Measurements from ENCODE around the gene CELSR1.

DNA sequence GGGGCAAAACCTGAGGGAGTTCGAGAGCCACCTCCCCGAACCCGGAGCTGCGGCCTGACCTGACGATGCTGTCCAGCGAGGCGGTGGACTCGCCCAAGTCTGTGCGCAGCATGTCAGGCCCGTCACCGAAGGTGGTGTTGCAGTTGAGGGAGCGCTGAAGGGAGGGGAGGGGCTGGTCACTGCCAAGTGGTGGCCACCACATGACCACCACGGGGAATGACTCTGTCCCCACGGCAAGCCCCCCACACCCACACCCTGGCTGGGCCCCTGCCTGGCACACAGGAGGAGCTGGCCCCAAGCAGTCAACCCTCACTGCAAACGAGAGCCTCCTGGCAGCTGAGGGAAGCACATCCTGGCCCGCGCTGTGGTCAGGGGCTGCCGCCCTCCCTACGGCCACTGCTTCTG lies 171.1 kb downstream of the CELSR1 start:
- TF ChIP-seq CTCF (IDR thresholded peaks at IDR 0.05): no peak
- TF ChIP-seq ZFX (IDR thresholded peaks at IDR 0.05; ENCODE audit: borderline replicate concordance): no peak

Data from 22Rv1 (cell line).